K562 (cell line): ENCODE data around the gene NENF. TPM values are rescaled to one million over a fixed set of nuclear protein-coding genes. Genes with fewer than 3 reads are reported as not detected.
A peak's percentile ranks its signal among the peaks of the same experiment; 100 is the strongest.

ENCODE experiments used
- ELF2 ChIP-seq: fragments of 250-450 bp; sonication (Bioruptor Pico); IDR thresholded peaks from 2 replicates; pipeline ENCODE4 v1.5.0; 2021; ENCODE audit warnings: mild to moderate bottlenecking
- GATA2 ChIP-seq: sonication (generic); formaldehyde crosslinking; IDR thresholded peaks from 2 replicates; pipeline ENCODE4 v1.4.0; 2020; ENCODE audit warnings: mild to moderate bottlenecking, missing genetic modification reagents
- HDAC2 ChIP-seq: fragments of 450-650 bp; IDR thresholded peaks from 2 replicates; pipeline ENCODE4 v1.6.1; 2016; ENCODE audit warnings: mild to moderate bottlenecking
- HDAC3 ChIP-seq: fragments of 450-650 bp; IDR thresholded peaks from 2 replicates; pipeline ENCODE4 v1.6.1; 2018; ENCODE audit warnings: borderline replicate concordance, mild to moderate bottlenecking, moderate library complexity; ENCODE audit not compliant: partially characterized antibody
- IRF2 ChIP-seq: sonication (generic); formaldehyde crosslinking; IDR thresholded peaks from 2 replicates; pipeline ENCODE4 v1.8.1; 2022; ENCODE audit warnings: mild to moderate bottlenecking, missing genetic modification reagents
- MCM3 ChIP-seq: fragments of 450-650 bp; IDR thresholded peaks from 2 replicates; pipeline ENCODE4 v1.6.1; 2016
- NONO ChIP-seq, 2 experiments: fragments of 200-400 bp in 1 of 2; fragments of 450-650 bp in 1 of 2; formaldehyde crosslinking in 1 of 2; IDR thresholded peaks; 2 replicates each; pipeline ENCODE4 v1.6.1; 2017; ENCODE audit warnings: low read depth in 2 of 2, mild to moderate bottlenecking in 2 of 2, moderate library complexity in 2 of 2, low read length in 1 of 2
- RBBP5 ChIP-seq: fragments of 200-600 bp; sonication (generic); IDR thresholded peaks from 2 replicates; pipeline ENCODE4 v1.6.1; 2012; ENCODE audit warnings: borderline replicate concordance, mild to moderate bottlenecking, low read length, control low read depth, inconsistent platforms; ENCODE audit not compliant: insufficient read depth, poor library complexity, severe bottlenecking
- RFX5 ChIP-seq: IDR thresholded peaks from 2 replicates; pipeline ENCODE4 v1.6.1; 2011; ENCODE audit warnings: low read depth, mild to moderate bottlenecking, improper control_type of control experiment, low read length
- TOE1 ChIP-seq, 2 experiments: fragments of 450-650 bp in 1 of 2; sonication (generic) in 1 of 2; formaldehyde crosslinking in 1 of 2; IDR thresholded peaks; 2 replicates each; pipeline versions ENCODE4 v1.7.1 to v1.8.0; 2016 to 2022; ENCODE audit warnings: borderline replicate concordance in 2 of 2, mild to moderate bottlenecking in 2 of 2, antibody characterized with exemption in 1 of 2, inconsistent platforms in 1 of 2, low read depth in 1 of 2, missing genetic modification reagents in 1 of 2, moderate library complexity in 1 of 2
- ZNF785 ChIP-seq: fragments of 250-450 bp; sonication (Bioruptor Pico); IDR thresholded peaks from 2 replicates; pipeline ENCODE4 v1.4.0; 2020; ENCODE audit warnings: mild to moderate bottlenecking
- polyA plus RNA-seq, 8 experiments: library from polyadenylated mRNA; depleted of rRNA in 4 of 8; stranded (reverse) in 5 of 8; unstranded in 3 of 8; fragments of >200 nt; fragmentation: Nextera tagmentation in 2 of 8; fragmentation: Illumina TruSeq in 1 of 8; extraction: Ambion mirVana in 2 of 8; extraction: Trizol in 1 of 8; gene quantifications; 2 replicates each; pipeline versions ENCODE4 v1.2.1 to v1.2.3, GENCODE V29; 2011 to 2014; ENCODE audit warnings: inconsistent platforms in 1 of 8, missing spikeins in 1 of 8
- total RNA-seq, 7 experiments: library from RNA; depleted of rRNA in 6 of 7; stranded (reverse); fragments of >200 nt in 6 of 7; fragmentation: Illumina TruSeq in 2 of 7; extraction: Trizol in 2 of 7; gene quantifications; 2 replicates each; pipeline versions ENCODE4 v1.2.1 to v1.2.3, GENCODE V29; 2011 to 2021; ENCODE audit warnings: low replicate concordance in 1 of 7
- TF ChIP-seq, protein P1 (sequence below): sonication (generic); formaldehyde crosslinking; IDR thresholded peaks from 2 replicates; pipeline ENCODE4 v1.8.0; 2023; ENCODE audit warnings: missing genetic modification reagents, mild to moderate bottlenecking, borderline replicate concordance
- TF ChIP-seq, protein P2 (sequence below): sonication (generic); formaldehyde crosslinking; IDR thresholded peaks from 2 replicates; pipeline ENCODE4 v1.9.0; 2022; ENCODE audit warnings: mild to moderate bottlenecking, missing genetic modification reagents
- TF ChIP-seq, protein P3 (sequence below): IDR thresholded peaks from 3 replicates; pipeline ENCODE4 v1.6.1; 2011; ENCODE audit warnings: borderline replicate concordance, mild to moderate bottlenecking, moderate library complexity; ENCODE audit not compliant: insufficient read length; ENCODE audit errors: extremely low read depth

Gene NENF
- total and polyA plus RNA-seq, 9 of the 15 experiments (the other 6 are each of a cell fraction or from before 2014, with no cell fraction given), result 6.1 to 100 (median 72.8) TPM

DNA sequence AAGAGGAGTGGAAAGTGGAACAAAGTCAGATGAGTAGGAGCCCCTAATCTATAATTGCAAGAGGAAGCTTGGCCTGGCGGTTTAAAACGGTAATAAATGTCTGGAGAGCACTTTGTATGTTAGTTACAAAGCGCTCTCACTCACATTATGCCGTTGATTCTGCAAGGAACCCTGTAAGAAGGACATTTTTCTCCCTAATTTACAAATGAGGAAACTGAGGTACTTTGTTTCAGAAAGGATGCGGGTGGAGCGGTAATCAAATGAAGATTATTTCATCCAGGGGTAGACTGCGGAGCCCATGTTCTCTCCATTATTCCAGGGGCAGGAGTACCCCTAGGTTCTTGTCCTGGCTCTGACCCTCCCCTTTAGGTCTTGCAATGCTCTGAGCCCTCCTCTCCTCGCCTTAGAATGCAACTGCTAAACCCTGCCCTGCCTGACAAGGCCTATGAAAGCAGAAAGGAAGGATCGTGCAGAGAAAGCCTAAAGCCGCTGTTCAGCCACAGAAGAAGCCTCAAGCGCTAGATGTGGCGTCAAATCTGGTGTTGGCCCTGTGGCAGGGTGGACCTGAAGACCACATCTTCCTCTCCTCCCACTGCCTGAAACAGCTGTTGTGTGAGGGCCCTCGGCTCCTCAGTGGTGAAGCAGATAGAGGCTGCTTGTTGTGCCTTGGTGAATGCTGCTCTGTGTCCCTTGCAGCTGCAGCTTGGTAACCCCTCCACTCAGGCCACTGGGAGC, 17.4 kb upstream of the NENF start (continued):
- TF ChIP-seq, protein P1, sequence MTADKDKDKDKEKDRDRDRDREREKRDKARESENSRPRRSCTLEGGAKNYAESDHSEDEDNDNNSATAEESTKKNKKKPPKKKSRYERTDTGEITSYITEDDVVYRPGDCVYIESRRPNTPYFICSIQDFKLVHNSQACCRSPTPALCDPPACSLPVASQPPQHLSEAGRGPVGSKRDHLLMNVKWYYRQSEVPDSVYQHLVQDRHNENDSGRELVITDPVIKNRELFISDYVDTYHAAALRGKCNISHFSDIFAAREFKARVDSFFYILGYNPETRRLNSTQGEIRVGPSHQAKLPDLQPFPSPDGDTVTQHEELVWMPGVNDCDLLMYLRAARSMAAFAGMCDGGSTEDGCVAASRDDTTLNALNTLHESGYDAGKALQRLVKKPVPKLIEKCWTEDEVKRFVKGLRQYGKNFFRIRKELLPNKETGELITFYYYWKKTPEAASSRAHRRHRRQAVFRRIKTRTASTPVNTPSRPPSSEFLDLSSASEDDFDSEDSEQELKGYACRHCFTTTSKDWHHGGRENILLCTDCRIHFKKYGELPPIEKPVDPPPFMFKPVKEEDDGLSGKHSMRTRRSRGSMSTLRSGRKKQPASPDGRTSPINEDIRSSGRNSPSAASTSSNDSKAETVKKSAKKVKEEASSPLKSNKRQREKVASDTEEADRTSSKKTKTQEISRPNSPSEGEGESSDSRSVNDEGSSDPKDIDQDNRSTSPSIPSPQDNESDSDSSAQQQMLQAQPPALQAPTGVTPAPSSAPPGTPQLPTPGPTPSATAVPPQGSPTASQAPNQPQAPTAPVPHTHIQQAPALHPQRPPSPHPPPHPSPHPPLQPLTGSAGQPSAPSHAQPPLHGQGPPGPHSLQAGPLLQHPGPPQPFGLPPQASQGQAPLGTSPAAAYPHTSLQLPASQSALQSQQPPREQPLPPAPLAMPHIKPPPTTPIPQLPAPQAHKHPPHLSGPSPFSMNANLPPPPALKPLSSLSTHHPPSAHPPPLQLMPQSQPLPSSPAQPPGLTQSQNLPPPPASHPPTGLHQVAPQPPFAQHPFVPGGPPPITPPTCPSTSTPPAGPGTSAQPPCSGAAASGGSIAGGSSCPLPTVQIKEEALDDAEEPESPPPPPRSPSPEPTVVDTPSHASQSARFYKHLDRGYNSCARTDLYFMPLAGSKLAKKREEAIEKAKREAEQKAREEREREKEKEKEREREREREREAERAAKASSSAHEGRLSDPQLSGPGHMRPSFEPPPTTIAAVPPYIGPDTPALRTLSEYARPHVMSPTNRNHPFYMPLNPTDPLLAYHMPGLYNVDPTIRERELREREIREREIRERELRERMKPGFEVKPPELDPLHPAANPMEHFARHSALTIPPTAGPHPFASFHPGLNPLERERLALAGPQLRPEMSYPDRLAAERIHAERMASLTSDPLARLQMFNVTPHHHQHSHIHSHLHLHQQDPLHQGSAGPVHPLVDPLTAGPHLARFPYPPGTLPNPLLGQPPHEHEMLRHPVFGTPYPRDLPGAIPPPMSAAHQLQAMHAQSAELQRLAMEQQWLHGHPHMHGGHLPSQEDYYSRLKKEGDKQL (CRISPR knock-in tag), result 0 out of 2 replicates have a peak, but pooled peaks have one; percentile 54
- TF ChIP-seq, protein P2, sequence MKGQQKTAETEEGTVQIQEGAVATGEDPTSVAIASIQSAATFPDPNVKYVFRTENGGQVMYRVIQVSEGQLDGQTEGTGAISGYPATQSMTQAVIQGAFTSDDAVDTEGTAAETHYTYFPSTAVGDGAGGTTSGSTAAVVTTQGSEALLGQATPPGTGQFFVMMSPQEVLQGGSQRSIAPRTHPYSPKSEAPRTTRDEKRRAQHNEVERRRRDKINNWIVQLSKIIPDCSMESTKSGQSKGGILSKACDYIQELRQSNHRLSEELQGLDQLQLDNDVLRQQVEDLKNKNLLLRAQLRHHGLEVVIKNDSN (CRISPR knock-in tag), result no peak
- peak; percentile 39; the same call in 1 of the 2 replicates for TF ChIP-seq ELF2 (CRISPR knock-in tag)
- TF ChIP-seq, protein P3, sequence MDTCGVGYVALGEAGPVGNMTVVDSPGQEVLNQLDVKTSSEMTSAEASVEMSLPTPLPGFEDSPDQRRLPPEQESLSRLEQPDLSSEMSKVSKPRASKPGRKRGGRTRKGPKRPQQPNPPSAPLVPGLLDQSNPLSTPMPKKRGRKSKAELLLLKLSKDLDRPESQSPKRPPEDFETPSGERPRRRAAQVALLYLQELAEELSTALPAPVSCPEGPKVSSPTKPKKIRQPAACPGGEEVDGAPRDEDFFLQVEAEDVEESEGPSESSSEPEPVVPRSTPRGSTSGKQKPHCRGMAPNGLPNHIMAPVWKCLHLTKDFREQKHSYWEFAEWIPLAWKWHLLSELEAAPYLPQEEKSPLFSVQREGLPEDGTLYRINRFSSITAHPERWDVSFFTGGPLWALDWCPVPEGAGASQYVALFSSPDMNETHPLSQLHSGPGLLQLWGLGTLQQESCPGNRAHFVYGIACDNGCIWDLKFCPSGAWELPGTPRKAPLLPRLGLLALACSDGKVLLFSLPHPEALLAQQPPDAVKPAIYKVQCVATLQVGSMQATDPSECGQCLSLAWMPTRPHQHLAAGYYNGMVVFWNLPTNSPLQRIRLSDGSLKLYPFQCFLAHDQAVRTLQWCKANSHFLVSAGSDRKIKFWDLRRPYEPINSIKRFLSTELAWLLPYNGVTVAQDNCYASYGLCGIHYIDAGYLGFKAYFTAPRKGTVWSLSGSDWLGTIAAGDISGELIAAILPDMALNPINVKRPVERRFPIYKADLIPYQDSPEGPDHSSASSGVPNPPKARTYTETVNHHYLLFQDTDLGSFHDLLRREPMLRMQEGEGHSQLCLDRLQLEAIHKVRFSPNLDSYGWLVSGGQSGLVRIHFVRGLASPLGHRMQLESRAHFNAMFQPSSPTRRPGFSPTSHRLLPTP, result no peak
- no peak for TF ChIP-seq RBBP5
- no peak for TF ChIP-seq HDAC3
- TF ChIP-seq NONO (IDR thresholded peaks at IDR 0.05; ENCODE audit: low read depth in 2 of 2, low read length in 1 of 2), result no peak
- TF ChIP-seq TOE1 (IDR thresholded peaks at IDR 0.05; ENCODE audit: borderline replicate concordance), result no peak; the same call in 1 of the 2 replicates
- no peak for TF ChIP-seq TOE1 (CRISPR knock-in tag; IDR thresholded peaks at IDR 0.05; ENCODE audit: borderline replicate concordance, low read depth)
- no peak for TF ChIP-seq RFX5
- no peak for TF ChIP-seq IRF2 (CRISPR knock-in tag)
- TF ChIP-seq HDAC2, result peak; percentile 33; the same call in 1 of the 2 replicates
- TF ChIP-seq MCM3, result no peak
- no peak for TF ChIP-seq GATA2 (CRISPR knock-in tag)
- TF ChIP-seq ZNF785 (CRISPR knock-in tag), result no peak
